Heart left ventricle (tissue), 16 donors: ENCODE measurements around the gene TBC1D1. TPM values are rescaled to one million over a fixed set of nuclear protein-coding genes. Genes with fewer than 3 reads are reported as not detected.

Experiments used
- ATAC-seq, 4 donors: fragments of 200-7000 bp; cut with Tn5 transposase; one replicate each; pipeline ENCODE4 v1.9.1; 2020 to 2022; ENCODE audit warnings: moderate library complexity in 4 of 4, mild to moderate bottlenecking in 3 of 4, moderate number of reproducible peaks in 1 of 4
- DNase-seq, 5 donors: peaks; one replicate each; pipeline ENCODE4 v3.0.0-alpha.2; 2020
- H3K27ac ChIP-seq, 12 donors: fragments of 200-600 bp; sonication (generic) in 4 of 12; one replicate each; pipeline versions ENCODE4 v1.5.0 to v1.8.0; 2016 to 2022; ENCODE audit warnings: mild to moderate bottlenecking in 2 of 12
- H3K27me3 ChIP-seq, 9 donors: fragments of 200-600 bp; sonication (generic) in 2 of 9; one replicate each; pipeline versions ENCODE4 v1.5.1 to v1.8.0; 2016 to 2022; ENCODE audit warnings: mild to moderate bottlenecking in 3 of 9
- H3K36me3 ChIP-seq, 9 donors: fragments of 200-600 bp; sonication (generic) in 2 of 9; one replicate each; pipeline versions ENCODE4 v1.5.0 to v1.8.0; 2018 to 2022; ENCODE audit warnings: mild to moderate bottlenecking in 2 of 9
- H3K4me1 ChIP-seq, 12 donors: fragments of 200-600 bp; sonication (generic) in 4 of 12; one replicate each; pipeline versions ENCODE4 v1.5.0 to v1.8.0; 2016 to 2022; ENCODE audit warnings: mild to moderate bottlenecking in 3 of 12
- H3K4me3 ChIP-seq, 12 donors: fragments of 200-600 bp; sonication (generic) in 4 of 12; one replicate each; pipeline versions ENCODE4 v1.5.0 to v1.8.0; 2017 to 2022; ENCODE audit warnings: mild to moderate bottlenecking in 9 of 12, moderate library complexity in 4 of 12
- H3K9me3 ChIP-seq, 12 donors: fragments of 200-600 bp; sonication (generic) in 4 of 12; one replicate each; pipeline versions ENCODE4 v1.5.0 to v1.8.0; 2016 to 2022; ENCODE audit warnings: mild to moderate bottlenecking in 1 of 12
- CTCF ChIP-seq, 12 donors: fragments of 200-600 bp; sonication (generic) in 4 of 12; IDR thresholded peaks; one replicate each; pipeline versions ENCODE4 v1.5.0 to v1.8.0; 2018 to 2022; ENCODE audit warnings: antibody characterized with exemption in 12 of 12, mild to moderate bottlenecking in 5 of 12
- POLR2A ChIP-seq, 2 donors: fragments of 450-650 bp; IDR thresholded peaks; one replicate each; pipeline ENCODE4 v1.6.1; 2017; ENCODE audit warnings: antibody characterized with exemption in 2 of 2, mild to moderate bottlenecking in 2 of 2, moderate library complexity in 2 of 2
- WGBS, 4 donors: extraction: QIAGEN DNeasy Blood & Tissue Kit in 2 of 4; methylation state at CpG; one replicate each; pipeline versions ENCODE4 v1.1.5 to v1.1.7; 2013 to 2018; 5-methylcytosine and 5-hydroxymethylcytosine counted together
- intact Hi-C, 10 donors: fragments of 100-400 bp; cut with DNase I; formaldehyde crosslinking; loops; one replicate each; pipeline versions ENCODE4 v1.11.1 to v1.14.2; 2022
- polyA plus RNA-seq, 2 donors: library from polyadenylated mRNA; stranded (reverse); fragments of 200-250 nt; gene quantifications; one replicate each; pipeline ENCODE4 v1.2.3, GENCODE V29; 2013
- total RNA-seq, 9 donors: library from RNA; depleted of rRNA in 2 of 9; stranded (reverse); fragments of >200 nt in 2 of 9; fragmentation: NEBNext Ultra II Directional in 3 of 9; extraction: Animal tissue kit (Norgen Biotek cat#: 25700) in 3 of 9; gene quantifications; one replicate each; pipeline versions ENCODE4 v1.1.0 to v1.2.4, GENCODE V29; 2016 to 2023
- donor health status: ischemic (EF 13 %, LVEDD 7.1; RV severe dilation, severe dysfunction).
- donor health status: healthy with polysubstance abuse.
- donor health status: DM: no; HTN: yes; CAD: no.
- donor health status: DM: no; HTN: no; CAD: no.
- donor health status: ischemic (EF 25% LVEDD 6.9; RV normal size, moderate dysfunction).
- donor health status: ischemic (EF 25% LVEDD 5.7; RV mildly dilated, moderate dysfunction).
- donor health status: healthy.
- donor health status: DM: yes; HTN: yes; CAD: no.
- donor health status: ischemic (EF 35%, LVEDD 5.7; RV mildly dilated, moderate dysfunction).
- donor health status: nonischemic (EF 11% LVEDD 7.7; RV severe dilation, severe dysfunction).
- donor health status: DM: yes; HTN: yes; CAD: no.
- donor health status: PGD.
- donor health status: ischemic (EF 29% LVEDD 5.4; RV normal size, mild dysfunction).
- donor health status: nonischemic (EF 23%, LVEDD 6.1; RV moderate dilation, normal function).

Gene TBC1D1
- total and polyA plus RNA-seq, 11 donors, result 81.7 to 269 (median 140) TPM

DNA sequence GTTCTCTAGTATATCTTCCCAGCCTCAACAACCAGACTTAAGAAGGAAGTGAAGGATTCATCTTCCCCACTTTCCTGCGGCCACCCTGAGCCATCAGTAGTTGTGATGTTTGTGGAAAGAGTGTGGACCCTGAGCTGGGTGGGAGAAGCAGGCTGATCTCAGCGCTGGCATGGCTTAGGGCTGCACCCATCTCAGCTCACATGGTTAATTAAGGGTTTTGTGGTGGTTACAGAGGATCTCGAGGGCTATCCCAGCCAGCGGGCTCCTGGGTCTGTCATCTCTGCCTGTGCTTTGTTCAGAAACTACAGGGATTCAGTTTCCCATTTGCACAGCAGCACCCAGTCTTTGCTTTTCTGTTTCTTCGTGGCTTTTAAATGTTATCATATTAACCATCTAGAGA lies 232.7 kb downstream of the TBC1D1 start:
- ATAC-seq, result no peak
- Histone ChIP-seq H3K4me3 (no peak overlapping the region), H3K36me3 (peaks cover 0 to 89% (median 73%) of the 10 kb centered on the region in 9 donors), H3K4me1 (peaks cover 0 to 19% (median 3%) of the 10 kb centered on the region in 12 donors), H3K27ac (no peak overlapping the region), H3K27me3 (no peaks in the 10 kb centered on the region), H3K9me3 (no peaks in the 10 kb centered on the region)
- no peak for DNase-seq
- 82 to 95% (median 87%) methylated on average over 5 of the region's 5 CpGs for WGBS, 4 donors
- intact Hi-C loops, result no loop called here
- no peak for TF ChIP-seq CTCF (IDR thresholded peaks at IDR 0.05)
- no peak for TF ChIP-seq POLR2A (IDR thresholded peaks at IDR 0.05)

- H3K27ac ChIP-seq, result no peak overlapping the region
- H3K9me3 ChIP-seq, result no peaks in the 10 kb centered on the region
- DNase-seq (no peak), ATAC-seq (no peak)
- intact Hi-C loops, result no loop called here
- peaks cover 0 to 76% (median 59%) of the 10 kb centered on the region in 9 donors for H3K36me3 ChIP-seq
- WGBS, 4 donors, result 89 to 98% (median 96%) methylated on average over 5 of the region's 5 CpGs
- TF ChIP-seq POLR2A (IDR thresholded peaks at IDR 0.05), result no peak
- TF ChIP-seq CTCF (IDR thresholded peaks at IDR 0.05), result no peak
- H3K27me3 ChIP-seq, result no peaks in the 10 kb centered on the region
- H3K4me3 ChIP-seq, result no peak overlapping the region
- H3K4me1 ChIP-seq, result peaks cover 0 to 22% (median 4%) of the 10 kb centered on the region in 12 donors
Observed at GRCh38 chr4:38124961-38125360, 234.1 kb downstream of the TBC1D1 start.

GRCh38 chr4:38125816-38126215 lies 234.9 kb downstream of the TBC1D1 start:
- DNase-seq (no peak), ATAC-seq (no peak)
- Histone ChIP-seq H3K4me1 (peaks cover 0 to 25% (median 3%) of the 10 kb centered on the region in 12 donors), H3K36me3 (peaks cover 0 to 75% (median 50%) of the 10 kb centered on the region in 9 donors), H3K27ac (no peak overlapping the region), H3K4me3 (no peak overlapping the region), H3K27me3 (no peaks in the 10 kb centered on the region), H3K9me3 (no peaks in the 10 kb centered on the region)
- intact Hi-C loops, result no loop called here
- TF ChIP-seq POLR2A (IDR thresholded peaks at IDR 0.05) (no peak), CTCF (IDR thresholded peaks at IDR 0.05) (no peak)
- 83 to 87% (median 85%) methylated on average over 2 of the region's 2 CpGs for WGBS, 4 donors

- Histone ChIP-seq H3K27me3 (no peaks in the 10 kb centered on the region), H3K4me1 (peaks cover 0 to 50% (median 22%) of the 10 kb centered on the region in 12 donors), H3K4me3 (no peak overlapping the region), H3K9me3 (no peaks in the 10 kb centered on the region), H3K36me3 (peaks cover 0 to 64% (median 40%) of the 10 kb centered on the region in 9 donors), H3K27ac (peak overlapping the region in 2 of 12 donors; percentile 4 to 61)
- ATAC-seq (peak in 2 of 4 donors; percentile 21 to 29), DNase-seq (peak in 2 of 5 donors; percentile 41 to 42)
- intact Hi-C loops, result no loop called here
- WGBS, 4 donors, result 77 to 84% (median 82%) methylated on average over 7 of the region's 7 CpGs
- TF ChIP-seq CTCF (IDR thresholded peaks at IDR 0.05), result no peak
- TF ChIP-seq POLR2A (IDR thresholded peaks at IDR 0.05), result no peak
Observed at GRCh38 chr4:38128478-38129459, 237.9 kb downstream of the TBC1D1 start.
